Breast epithelium (tissue), 3 donors: ENCODE results near the gene NSMCE1.

Experiments
- CTCF ChIP-seq, 3 donors: fragments of 450-650 bp; IDR thresholded peaks; one replicate each; pipeline ENCODE4 v1.5.1; 2016 to 2017; ENCODE audit warnings: antibody characterized with exemption in 3 of 3, mild to moderate bottlenecking in 3 of 3, moderate library complexity in 3 of 3
- POLR2A ChIP-seq: fragments of 450-650 bp; IDR thresholded peaks from one replicate; pipeline ENCODE4 v1.6.1; 2016; ENCODE audit warnings: antibody characterized with exemption, mild to moderate bottlenecking, moderate library complexity

GRCh38 chr16:27238591-27238990, 30.0 kb downstream of the NSMCE1 start:
- no peak for TF ChIP-seq POLR2A
- TF ChIP-seq CTCF (IDR thresholded peaks at IDR 0.05) = no peak
